ENCODE results near the gene DSCAM. TPM values are rescaled to one million over a fixed set of nuclear protein-coding genes. Genes with fewer than 3 reads are reported as not detected.

Gene DSCAM
- total RNA-seq, 2 experiments from 2014 or later, result not detected

GRCh38 chr21:40356644-40357043, 490.3 kb downstream of the DSCAM start:
- DNase-seq (no peak), ATAC-seq (no peak)
- CTCF ChIA-PET, result interaction anchor here (1.4 kb wide), 1 partner anchor 490 kb away, joined by 3 read pairs; the partner anchor contains the start of gene PCP4
- Mint-ChIP-seq H3K4me1 (ENCODE audit: low read depth) (no peaks in the 10 kb centered on the region), H3K36me3 (ENCODE audit: low read depth) (no peaks in the 10 kb centered on the region), H3K9me3 (peaks cover 2% of the 10 kb centered on the region), H3K27me3 (peaks cover 1% of the 10 kb centered on the region), H3K27ac (no peak overlapping the region), H3K4me3 (no peak overlapping the region)
- POLR2A ChIA-PET, result no interaction called here
- TF ChIP-seq, protein P1, sequence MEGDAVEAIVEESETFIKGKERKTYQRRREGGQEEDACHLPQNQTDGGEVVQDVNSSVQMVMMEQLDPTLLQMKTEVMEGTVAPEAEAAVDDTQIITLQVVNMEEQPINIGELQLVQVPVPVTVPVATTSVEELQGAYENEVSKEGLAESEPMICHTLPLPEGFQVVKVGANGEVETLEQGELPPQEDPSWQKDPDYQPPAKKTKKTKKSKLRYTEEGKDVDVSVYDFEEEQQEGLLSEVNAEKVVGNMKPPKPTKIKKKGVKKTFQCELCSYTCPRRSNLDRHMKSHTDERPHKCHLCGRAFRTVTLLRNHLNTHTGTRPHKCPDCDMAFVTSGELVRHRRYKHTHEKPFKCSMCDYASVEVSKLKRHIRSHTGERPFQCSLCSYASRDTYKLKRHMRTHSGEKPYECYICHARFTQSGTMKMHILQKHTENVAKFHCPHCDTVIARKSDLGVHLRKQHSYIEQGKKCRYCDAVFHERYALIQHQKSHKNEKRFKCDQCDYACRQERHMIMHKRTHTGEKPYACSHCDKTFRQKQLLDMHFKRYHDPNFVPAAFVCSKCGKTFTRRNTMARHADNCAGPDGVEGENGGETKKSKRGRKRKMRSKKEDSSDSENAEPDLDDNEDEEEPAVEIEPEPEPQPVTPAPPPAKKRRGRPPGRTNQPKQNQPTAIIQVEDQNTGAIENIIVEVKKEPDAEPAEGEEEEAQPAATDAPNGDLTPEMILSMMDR (IDR thresholded peaks at IDR 0.05), result no peak
- intact Hi-C loops (cut with micrococcal nuclease), result no loop called here

GRCh38 chr21:40355076-40355475, 491.9 kb downstream of the DSCAM start:
- no peaks in the 10 kb centered on the region for H3K4me1 Mint-ChIP-seq (ENCODE audit: low read depth)
- no peak for DNase-seq
- TF ChIP-seq, protein P1 (IDR thresholded peaks at IDR 0.05), result no peak
- H3K9me3 Mint-ChIP-seq, result peaks cover 3% of the 10 kb centered on the region
- ChIA-PET POLR2A (no interaction called here), CTCF (no interaction called here)
- no peaks in the 10 kb centered on the region for H3K36me3 Mint-ChIP-seq (ENCODE audit: low read depth)
- intact Hi-C loops (cut with micrococcal nuclease), result no loop called here
- H3K27ac Mint-ChIP-seq, result no peak overlapping the region
- no peak overlapping the region for H3K4me3 Mint-ChIP-seq
- peaks cover 1% of the 10 kb centered on the region for H3K27me3 Mint-ChIP-seq
- no peak for ATAC-seq

DNA sequence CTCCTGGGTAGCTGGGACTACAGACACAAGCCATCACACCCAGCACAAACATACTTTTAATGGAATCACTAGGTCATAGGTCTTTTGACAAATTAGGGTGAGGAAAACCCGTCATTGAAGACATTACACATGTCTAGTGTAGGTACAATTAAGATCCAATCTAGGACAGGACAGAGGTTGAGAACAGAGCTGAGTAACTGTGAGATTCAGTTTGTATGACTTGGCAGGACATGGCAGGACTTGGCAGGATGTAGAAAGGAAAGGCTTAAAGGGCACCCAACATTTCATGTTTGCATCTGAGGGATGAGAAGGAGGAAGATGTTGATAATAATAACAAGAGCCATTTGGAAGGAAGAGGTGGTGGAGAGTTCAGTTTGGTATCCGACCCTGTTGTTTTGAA, 496.0 kb downstream of the DSCAM start:
- Mint-ChIP-seq H3K9me3 (peaks cover 3% of the 10 kb centered on the region), H3K4me3 (no peak overlapping the region), H3K4me1 (ENCODE audit: low read depth) (no peaks in the 10 kb centered on the region), H3K27ac (no peak overlapping the region), H3K36me3 (ENCODE audit: low read depth) (no peaks in the 10 kb centered on the region), H3K27me3 (no peaks in the 10 kb centered on the region)
- DNase-seq (no peak), ATAC-seq (no peak)
- TF ChIP-seq, protein P1 (IDR thresholded peaks at IDR 0.05), result no peak
- intact Hi-C loops (cut with micrococcal nuclease), result no loop called here
- ChIA-PET CTCF (interaction anchor here (1.1 kb wide), 1 partner anchor 35 kb away, joined by 5 read pairs; no protein-coding TSS in a partner anchor), POLR2A (no interaction called here)

DNA sequence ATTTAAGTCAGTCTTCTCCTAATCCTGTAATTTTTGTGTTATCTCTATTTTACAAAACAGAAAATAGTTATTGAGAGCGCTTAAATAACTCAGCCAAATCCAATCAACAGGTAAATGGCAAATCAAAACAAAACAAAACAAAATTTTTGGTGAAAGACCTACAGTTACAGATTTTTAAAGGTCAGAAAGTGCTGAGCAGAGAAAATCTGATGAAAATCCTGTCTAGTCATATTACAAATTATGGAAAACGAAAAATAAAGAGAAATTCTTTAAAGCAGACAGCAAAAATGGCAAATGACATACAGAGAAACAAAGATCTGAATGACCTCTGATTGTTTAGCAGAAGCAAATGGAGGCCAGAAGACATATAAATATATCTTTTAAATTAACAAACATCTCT, 497.4 kb downstream of the DSCAM start:
- TF ChIP-seq, protein P1 (IDR thresholded peaks at IDR 0.05), result no peak
- no peak overlapping the region for H3K27ac Mint-ChIP-seq
- ATAC-seq, result no peak
- H3K36me3 Mint-ChIP-seq (ENCODE audit: low read depth), result no peaks in the 10 kb centered on the region
- no peak overlapping the region for H3K4me3 Mint-ChIP-seq
- no peaks in the 10 kb centered on the region for H3K27me3 Mint-ChIP-seq
- intact Hi-C loops (cut with micrococcal nuclease), result no loop called here
- DNase-seq, result no peak
- ChIA-PET CTCF (no interaction called here), POLR2A (no interaction called here)
- H3K9me3 Mint-ChIP-seq, result peaks cover 2% of the 10 kb centered on the region
- no peaks in the 10 kb centered on the region for H3K4me1 Mint-ChIP-seq (ENCODE audit: low read depth)

GRCh38 chr21:40345711-40346321, 501.1 kb downstream of the DSCAM start:
- POLR2A ChIA-PET, result no interaction called here
- no peak for ATAC-seq
- no peaks in the 10 kb centered on the region for H3K27me3 Mint-ChIP-seq
- H3K4me1 Mint-ChIP-seq (ENCODE audit: low read depth), result no peaks in the 10 kb centered on the region
- no peak overlapping the region for H3K27ac Mint-ChIP-seq
- no peak for DNase-seq
- CTCF ChIA-PET, result no interaction called here
- TF ChIP-seq, protein P1 (IDR thresholded peaks at IDR 0.05), result no peak
- peaks cover 2% of the 10 kb centered on the region for H3K9me3 Mint-ChIP-seq
- H3K4me3 Mint-ChIP-seq, result no peak overlapping the region
- intact Hi-C loops (cut with micrococcal nuclease), result no loop called here
- no peaks in the 10 kb centered on the region for H3K36me3 Mint-ChIP-seq (ENCODE audit: low read depth)

Data from activated CD8-positive, alpha-beta T cell treated with anti-CD3 and anti-CD28 coated beads for 36 hours (primary cell).